NOMO-1 (cell line): ENCODE results near the gene GNA12.

Source experiments
- DNase-seq, 2 experiments: peaks; one replicate each; lab custom pipeline; 2025; ENCODE audit not compliant: unreplicated experiment in 2 of 2; lab: John Stamatoyannopoulos, UW

Gene GNA12

GRCh38 chr7:2805213-2805944, 38.7 kb downstream of the GNA12 start:
- no peak for DNase-seq

GRCh38 chr7:2804227-2804763, 39.8 kb downstream of the GNA12 start:
- DNase-seq: no peak

GRCh38 chr7:2803755-2804154, 40.4 kb downstream of the GNA12 start:
- DNase-seq: no peak

GRCh38 chr7:2803342-2803692, 40.8 kb downstream of the GNA12 start:
- no peak for DNase-seq

GRCh38 chr7:2802504-2803341, 41.4 kb downstream of the GNA12 start:
- DNase-seq: no peak

- DNase-seq: no peak
Observed at GRCh38 chr7:2802101-2802500, 42.0 kb downstream of the GNA12 start.

GRCh38 chr7:2800931-2801688, 43.0 kb downstream of the GNA12 start:
- no peak for DNase-seq

GRCh38 chr7:2800220-2800930, 43.7 kb downstream of the GNA12 start:
- no peak for DNase-seq

- no peak for DNase-seq
Observed at GRCh38 chr7:2799253-2799652, 44.9 kb downstream of the GNA12 start.

GRCh38 chr7:2798669-2799068, 45.4 kb downstream of the GNA12 start:
- DNase-seq: no peak

- peak in 1 of 2 experiments; percentile 23 for DNase-seq
Observed at GRCh38 chr7:2796358-2797352, 47.5 kb downstream of the GNA12 start.

- DNase-seq: no peak
Observed at GRCh38 chr7:2795906-2796305, 48.2 kb downstream of the GNA12 start.

- no peak for DNase-seq
Observed at GRCh38 chr7:2794836-2795636, 49.1 kb downstream of the GNA12 start.

GRCh38 chr7:2792856-2793487, 51.1 kb downstream of the GNA12 start:
- DNase-seq: peak; percentile 60 to 83

GRCh38 chr7:2792235-2792634, 51.9 kb downstream of the GNA12 start:
- no peak for DNase-seq

GRCh38 chr7:2791390-2791789, 52.7 kb downstream of the GNA12 start:
- no peak for DNase-seq

GRCh38 chr7:2787251-2787951, 56.7 kb downstream of the GNA12 start:
- no peak for DNase-seq
